HS-27A (cell line): ENCODE measurements around the gene NEK2.
"Not testable (repeated sequence)": the region's sequence is repeated elsewhere in the genome, so short reads cannot be mapped to it uniquely, and the experiment has no call there.

Source experiments
- DNase-seq: peaks from one replicate; pipeline ENCODE4 v3.0.0-alpha.2; 2012; ENCODE audit warnings: low read depth, missing footprints

Gene NEK2

GRCh38 chr1:211632808-211633523, 42.5 kb downstream of the NEK2 start:
- no peak for DNase-seq

GRCh38 chr1:211632117-211632807, 43.2 kb downstream of the NEK2 start:
- no peak for DNase-seq

GRCh38 chr1:211631168-211631567, 44.3 kb downstream of the NEK2 start:
- DNase-seq: no peak

- DNase-seq: no peak
Measured at GRCh38 chr1:211630236-211631081, 45.0 kb downstream of the NEK2 start.

- no peak for DNase-seq
Measured at GRCh38 chr1:211628417-211628816, 47.0 kb downstream of the NEK2 start.

- DNase-seq: no peak
Measured at GRCh38 chr1:211627259-211627658, 48.2 kb downstream of the NEK2 start.

- DNase-seq: not testable (repeated sequence)
Measured at GRCh38 chr1:211625866-211626265, 49.6 kb downstream of the NEK2 start.

GRCh38 chr1:211625040-211625439, 50.4 kb downstream of the NEK2 start:
- DNase-seq: no peak

GRCh38 chr1:211623515-211623914, 51.9 kb downstream of the NEK2 start:
- no peak for DNase-seq

- no peak for DNase-seq
Measured at GRCh38 chr1:211621447-211622198, 53.8 kb downstream of the NEK2 start.

GRCh38 chr1:211620097-211620496, 55.3 kb downstream of the NEK2 start:
- DNase-seq: no peak

GRCh38 chr1:211619033-211619996, 56.1 kb downstream of the NEK2 start:
- no peak for DNase-seq

- DNase-seq: no peak
Measured at GRCh38 chr1:211616965-211617297, 58.5 kb downstream of the NEK2 start.

GRCh38 chr1:211616231-211616964, 59.0 kb downstream of the NEK2 start:
- DNase-seq: no peak

- DNase-seq: no peak
Measured at GRCh38 chr1:211614615-211615014, 60.8 kb downstream of the NEK2 start.

- DNase-seq: no peak
Measured at GRCh38 chr1:211613951-211614350, 61.5 kb downstream of the NEK2 start.

- DNase-seq: peak; percentile 56
Measured at GRCh38 chr1:211613108-211613947, 62.1 kb downstream of the NEK2 start.

- no peak for DNase-seq
Measured at GRCh38 chr1:211612786-211613107, 62.7 kb downstream of the NEK2 start.
